Esophagus muscularis mucosa (tissue), 4 donors: ENCODE results near the gene TUT7. TPM values are rescaled to one million over a fixed set of nuclear protein-coding genes. Genes with fewer than 3 reads are reported as not detected.
"Not testable (repeated sequence)": the region's sequence is repeated elsewhere in the genome, so short reads cannot be mapped to it uniquely, and the experiment has no call there.

Experiments
- DNase-seq: peaks from one replicate; pipeline ENCODE4 v3.0.0-alpha.2; 2017; ENCODE audit errors: extremely low spot score
- H3K27ac ChIP-seq, 4 donors: fragments of 200-600 bp; sonication (generic); replicated peaks in 1 of 4; 1 replicate in 3 of 4; 2 replicates in 1 of 4; pipeline ENCODE4 v1.5.1; 2016 to 2019; ENCODE audit warnings: mild to moderate bottlenecking in 1 of 4
- H3K27me3 ChIP-seq, 4 donors: fragments of 200-600 bp; sonication (generic); one replicate each; pipeline versions ENCODE4 v1.5.1 to v1.6.0; 2016 to 2019
- H3K36me3 ChIP-seq, 4 donors: fragments of 200-600 bp; sonication (generic); one replicate each; pipeline ENCODE4 v1.5.1; 2016 to 2019
- H3K4me1 ChIP-seq, 4 donors: fragments of 200-600 bp; sonication (generic); one replicate each; pipeline ENCODE4 v1.5.1; 2016 to 2019
- H3K4me3 ChIP-seq, 4 donors: fragments of 200-600 bp; sonication (generic); 1 replicate in 2 of 4; 2 replicates in 2 of 4; pipeline ENCODE4 v1.5.1; 2016 to 2019; ENCODE audit warnings: mild to moderate bottlenecking in 4 of 4, moderate library complexity in 1 of 4
- H3K9me3 ChIP-seq, 4 donors: fragments of 200-600 bp; sonication (generic); 1 replicate in 3 of 4; 2 replicates in 1 of 4; pipeline ENCODE4 v1.5.1; 2016 to 2019
- EP300 ChIP-seq: sonication (generic); formaldehyde crosslinking; IDR thresholded peaks from one replicate; pipeline ENCODE4 v1.6.1; 2017; ENCODE audit warnings: antibody characterized with exemption
- POLR2A ChIP-seq: fragments of 450-650 bp; IDR thresholded peaks from one replicate; pipeline ENCODE4 v1.6.1; 2017; ENCODE audit warnings: antibody characterized with exemption, moderate library complexity, mild to moderate bottlenecking, low read depth
- POLR2AphosphoS5 ChIP-seq, 2 donors: sonication (generic); formaldehyde crosslinking; IDR thresholded peaks; one replicate each; pipeline ENCODE4 v1.6.1; 2017; ENCODE audit warnings: antibody characterized with exemption in 2 of 2
- WGBS: methylation state at CpG from one replicate; pipeline ENCODE4 v1.1.5; 2018; 5-methylcytosine and 5-hydroxymethylcytosine counted together
- intact Hi-C: fragments of 100-400 bp; cut with DNase I; formaldehyde crosslinking; loops from one replicate; pipeline ENCODE4 v1.15.1; 2023
- total RNA-seq, 4 donors: library from RNA; depleted of rRNA; stranded (reverse); fragments of >200 nt; gene quantifications; one replicate each; pipeline versions ENCODE4 v1.1.0 to v1.2.1, GENCODE V29; 2016
- TF ChIP-seq, protein P1 (sequence below), 3 experiments: fragments of 200-600 bp in 2 of 3; fragments of 450-650 bp in 1 of 3; sonication (generic) in 2 of 3; IDR thresholded peaks; one replicate each; pipeline ENCODE4 v1.5.1; 2017 to 2019; ENCODE audit warnings: antibody characterized with exemption in 3 of 3, mild to moderate bottlenecking in 2 of 3, moderate library complexity in 1 of 3

Gene TUT7
- total RNA-seq, 4 donors from 2014 or later = 24.5 to 33.0 (median 30.9) TPM

DNA sequence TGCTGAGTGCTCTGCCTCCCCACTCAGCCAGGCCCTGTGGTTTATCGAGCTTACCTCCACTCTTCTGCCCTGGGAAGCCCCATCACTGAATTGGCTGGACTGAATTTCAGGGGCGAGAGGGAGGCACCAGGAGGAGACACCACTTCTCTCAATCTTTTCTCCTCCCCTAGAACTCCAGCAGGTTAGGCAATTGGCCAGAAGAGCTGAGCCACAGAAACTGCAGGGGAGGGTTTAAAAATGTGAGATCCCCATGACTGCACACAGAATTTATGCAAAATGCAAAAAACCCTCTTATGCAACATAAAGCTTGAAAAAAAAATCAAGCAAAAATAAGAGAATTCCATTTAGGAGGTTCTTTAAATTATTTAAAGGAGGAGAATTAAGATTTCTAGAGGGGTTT lies 29.9 kb downstream of the TUT7 start:
- H3K27me3 ChIP-seq = no peaks in the 10 kb centered on the region
- 94% methylated on average over 2 of the region's 2 CpGs for WGBS
- H3K4me3 ChIP-seq = no peak overlapping the region
- H3K9me3 ChIP-seq = no peaks in the 10 kb centered on the region
- H3K36me3 ChIP-seq = peaks cover 59 to 100% (median 95%) of the 10 kb centered on the region in 4 donors
- intact Hi-C loops = no loop called here
- H3K4me1 ChIP-seq = no peaks in the 10 kb centered on the region
- TF ChIP-seq, protein P1, sequence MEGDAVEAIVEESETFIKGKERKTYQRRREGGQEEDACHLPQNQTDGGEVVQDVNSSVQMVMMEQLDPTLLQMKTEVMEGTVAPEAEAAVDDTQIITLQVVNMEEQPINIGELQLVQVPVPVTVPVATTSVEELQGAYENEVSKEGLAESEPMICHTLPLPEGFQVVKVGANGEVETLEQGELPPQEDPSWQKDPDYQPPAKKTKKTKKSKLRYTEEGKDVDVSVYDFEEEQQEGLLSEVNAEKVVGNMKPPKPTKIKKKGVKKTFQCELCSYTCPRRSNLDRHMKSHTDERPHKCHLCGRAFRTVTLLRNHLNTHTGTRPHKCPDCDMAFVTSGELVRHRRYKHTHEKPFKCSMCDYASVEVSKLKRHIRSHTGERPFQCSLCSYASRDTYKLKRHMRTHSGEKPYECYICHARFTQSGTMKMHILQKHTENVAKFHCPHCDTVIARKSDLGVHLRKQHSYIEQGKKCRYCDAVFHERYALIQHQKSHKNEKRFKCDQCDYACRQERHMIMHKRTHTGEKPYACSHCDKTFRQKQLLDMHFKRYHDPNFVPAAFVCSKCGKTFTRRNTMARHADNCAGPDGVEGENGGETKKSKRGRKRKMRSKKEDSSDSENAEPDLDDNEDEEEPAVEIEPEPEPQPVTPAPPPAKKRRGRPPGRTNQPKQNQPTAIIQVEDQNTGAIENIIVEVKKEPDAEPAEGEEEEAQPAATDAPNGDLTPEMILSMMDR (IDR thresholded peaks at IDR 0.05) = no peak
- no peak for TF ChIP-seq POLR2AphosphoS5 (IDR thresholded peaks at IDR 0.05)
- TF ChIP-seq EP300 = no peak
- no peak for TF ChIP-seq POLR2A
- no peak for DNase-seq
- no peak overlapping the region for H3K27ac ChIP-seq

DNA sequence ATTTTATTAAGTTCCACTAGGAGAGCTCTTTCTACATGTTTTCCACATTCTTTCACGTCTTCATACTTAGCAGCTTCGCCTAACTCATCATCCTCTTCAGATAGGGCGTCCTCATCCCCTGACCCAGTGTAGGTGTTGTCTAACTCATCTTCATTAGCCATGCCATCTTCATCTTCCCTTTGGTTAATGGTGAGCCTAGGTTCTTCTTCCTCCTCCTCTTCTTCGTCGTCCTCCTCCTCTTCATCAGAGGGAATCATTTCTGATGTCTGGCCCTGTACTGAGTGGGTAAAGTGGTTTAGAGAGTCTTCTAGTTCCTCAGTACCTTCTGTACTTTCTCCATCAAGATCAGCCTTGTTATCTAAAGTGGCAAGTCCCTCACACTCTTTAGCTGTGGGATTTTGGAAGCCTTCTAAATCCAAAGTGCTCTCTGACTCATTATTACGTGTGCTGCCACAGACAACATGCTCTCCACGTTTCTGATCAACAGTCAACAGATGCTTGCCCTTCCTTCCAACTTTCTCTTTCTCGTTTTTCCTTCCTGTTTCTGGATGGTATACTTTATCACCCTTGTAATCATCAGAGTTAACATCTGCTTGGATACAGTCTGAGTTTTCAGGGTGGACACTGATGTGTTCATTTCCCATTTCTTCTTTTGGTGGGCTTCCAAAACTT lies 31.1 kb downstream of the TUT7 start:
- intact Hi-C loops = no loop called here
- peaks cover 66 to 100% (median 95%) of the 10 kb centered on the region in 4 donors for H3K36me3 ChIP-seq

DNA sequence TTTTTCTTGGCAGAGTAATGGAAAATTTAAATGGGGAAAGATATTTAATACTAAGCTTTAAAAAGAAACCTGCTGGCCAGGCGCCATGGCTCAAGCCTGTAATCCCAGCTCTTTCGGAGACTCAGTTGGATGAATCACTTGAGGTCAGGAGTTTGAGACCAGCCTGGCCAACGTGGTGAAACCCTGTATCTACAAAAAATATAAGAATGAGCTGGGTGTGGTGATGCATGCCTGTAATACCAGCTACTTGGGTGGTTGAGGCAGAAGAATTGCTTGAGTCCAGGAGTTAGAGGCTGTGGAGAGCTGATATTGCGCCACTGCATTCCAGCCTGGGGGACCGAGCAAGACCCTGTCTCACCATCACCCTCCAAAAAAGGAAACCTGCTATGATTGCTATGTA lies 32.8 kb downstream of the TUT7 start:
- intact Hi-C loops = no loop called here
- H3K4me1 ChIP-seq = no peaks in the 10 kb centered on the region
- no peak overlapping the region for H3K4me3 ChIP-seq
- WGBS = 67% methylated on average over 5 of the region's 5 CpGs
- no peak for DNase-seq
- H3K9me3 ChIP-seq = no peaks in the 10 kb centered on the region
- TF ChIP-seq POLR2AphosphoS5 (IDR thresholded peaks at IDR 0.05) (no peak), POLR2A (no peak), EP300 (no peak)
- TF ChIP-seq, protein P1 (IDR thresholded peaks at IDR 0.05) = no peak
- peaks cover 62 to 100% (median 92%) of the 10 kb centered on the region in 4 donors for H3K36me3 ChIP-seq
- no peaks in the 10 kb centered on the region for H3K27me3 ChIP-seq
- no peak overlapping the region for H3K27ac ChIP-seq

More for the DNA sequence above, 31.1 kb downstream of the TUT7 start:
- H3K27me3 ChIP-seq = no peaks in the 10 kb centered on the region
- TF ChIP-seq, protein P1 (IDR thresholded peaks at IDR 0.05) = no peak
- TF ChIP-seq POLR2AphosphoS5 (IDR thresholded peaks at IDR 0.05) (no peak), EP300 (no peak), POLR2A (no peak)
- 82% methylated on average over 8 of the region's 8 CpGs for WGBS
- no peaks in the 10 kb centered on the region for H3K9me3 ChIP-seq
- no peak overlapping the region for H3K4me3 ChIP-seq
- no peak overlapping the region for H3K27ac ChIP-seq
- no peak for DNase-seq
- no peaks in the 10 kb centered on the region for H3K4me1 ChIP-seq

DNA sequence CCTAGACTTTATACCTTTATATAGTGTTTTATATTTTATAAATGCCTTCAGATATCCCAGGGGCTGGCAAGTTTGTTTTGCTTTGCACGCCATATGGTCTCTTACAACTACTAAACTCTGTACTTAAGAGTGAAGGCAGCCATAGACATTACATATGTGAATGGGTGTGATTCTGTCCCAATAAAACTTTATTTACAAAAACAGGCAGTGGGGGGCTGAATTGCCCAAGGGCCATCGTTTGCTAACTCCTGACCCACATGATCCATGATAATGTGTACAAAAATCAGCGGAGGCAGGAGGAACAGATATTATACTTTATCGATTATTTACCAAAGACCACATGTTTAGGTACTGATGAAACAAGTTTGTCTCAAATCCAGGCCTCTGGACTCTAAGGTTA lies 36.0 kb downstream of the TUT7 start:
- Histone ChIP-seq H3K9me3 (no peaks in the 10 kb centered on the region), H3K4me1 (no peaks in the 10 kb centered on the region), H3K27ac (no peak overlapping the region), H3K27me3 (no peaks in the 10 kb centered on the region), H3K36me3 (peaks cover 57 to 99% (median 82%) of the 10 kb centered on the region in 4 donors), H3K4me3 (no peak overlapping the region)
- no peak for DNase-seq
- WGBS = 96% methylated on average over 4 of the region's 4 CpGs
- intact Hi-C loops = no loop called here
- TF ChIP-seq POLR2A (no peak), EP300 (no peak), POLR2AphosphoS5 (IDR thresholded peaks at IDR 0.05) (no peak)
- TF ChIP-seq, protein P1 (IDR thresholded peaks at IDR 0.05) = no peak

DNA sequence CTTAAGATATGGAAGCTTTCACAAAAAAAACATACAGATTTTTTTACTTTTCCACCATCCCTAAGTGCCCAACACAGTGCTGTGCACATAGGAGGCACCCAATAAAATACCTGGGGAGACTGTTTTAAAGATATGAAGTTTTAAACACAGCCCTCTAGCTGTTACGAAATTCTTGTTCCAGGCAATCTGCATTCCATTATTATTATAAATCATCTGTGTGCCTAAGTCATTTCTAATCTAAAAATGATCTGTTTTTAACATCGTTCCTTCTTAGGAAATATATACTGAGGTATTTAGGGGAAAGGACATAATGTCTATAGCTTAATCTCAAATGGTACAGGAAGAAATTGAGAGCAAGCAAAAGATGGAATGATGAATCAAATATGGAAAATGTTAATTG lies 39.1 kb downstream of the TUT7 start:
- no peak overlapping the region for H3K4me3 ChIP-seq
- H3K27me3 ChIP-seq = no peaks in the 10 kb centered on the region
- DNase-seq = no peak
- peaks cover 45 to 96% (median 66%) of the 10 kb centered on the region in 4 donors for H3K36me3 ChIP-seq
- no peaks in the 10 kb centered on the region for H3K4me1 ChIP-seq
- intact Hi-C loops = no loop called here
- H3K9me3 ChIP-seq = no peaks in the 10 kb centered on the region
- no peak overlapping the region for H3K27ac ChIP-seq
- WGBS = 65% methylated on average over 2 of the region's 2 CpGs
- TF ChIP-seq POLR2AphosphoS5 (IDR thresholded peaks at IDR 0.05) (no peak), EP300 (no peak), POLR2A (no peak)
- TF ChIP-seq, protein P1 (IDR thresholded peaks at IDR 0.05) = no peak

DNA sequence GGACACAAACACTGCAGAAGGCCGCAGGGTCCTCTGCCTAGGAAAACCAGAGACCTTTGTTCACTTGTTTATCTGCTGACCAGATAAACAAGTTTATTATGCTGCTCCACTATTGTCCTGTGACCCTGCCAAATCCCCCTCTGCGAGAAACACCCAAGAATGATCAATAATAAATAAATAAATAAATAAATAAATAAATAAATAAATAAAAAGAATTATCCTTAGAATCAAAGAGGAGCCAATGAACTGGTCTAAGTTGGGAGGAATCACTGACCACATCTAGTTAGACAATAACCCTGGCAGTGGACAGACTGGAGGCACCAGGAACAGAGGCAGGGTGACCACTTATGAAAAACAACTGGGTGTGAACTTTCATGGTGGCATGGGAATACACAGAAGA lies 41.3 kb downstream of the TUT7 start:
- H3K36me3 ChIP-seq = peaks cover 42 to 96% (median 70%) of the 10 kb centered on the region in 4 donors
- intact Hi-C loops, DNase-seq, H3K27me3 ChIP-seq, H3K9me3 ChIP-seq, H3K4me1 ChIP-seq, H3K27ac ChIP-seq, H3K4me3 ChIP-seq: not testable (repeated sequence)
- 100% methylated on average over 2 of the region's 2 CpGs for WGBS
